Measurements from ENCODE around the gene RET.

The RET gene

DNA sequence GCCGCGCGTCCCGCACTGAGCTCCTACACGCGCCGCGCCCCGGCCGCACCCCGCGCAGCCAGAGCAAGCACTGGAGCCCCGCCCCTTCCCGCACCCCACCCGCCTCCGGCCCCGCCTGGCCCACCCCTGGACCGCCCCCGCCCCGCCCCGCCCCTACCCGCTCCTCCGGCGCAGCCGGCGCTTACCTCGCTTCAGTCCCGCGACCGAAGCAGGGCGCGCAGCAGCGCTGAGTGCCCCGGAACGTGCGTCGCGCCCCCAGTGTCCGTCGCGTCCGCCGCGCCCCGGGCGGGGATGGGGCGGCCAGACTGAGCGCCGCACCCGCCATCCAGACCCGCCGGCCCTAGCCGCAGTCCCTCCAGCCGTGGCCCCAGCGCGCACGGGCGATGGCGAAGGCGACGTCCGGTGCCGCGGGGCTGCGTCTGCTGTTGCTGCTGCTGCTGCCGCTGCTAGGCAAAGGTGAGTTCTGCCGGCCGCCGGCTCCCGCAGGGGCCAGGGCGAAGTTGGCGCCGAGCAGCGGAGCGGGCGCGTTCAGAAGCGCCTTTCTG, at the start of gene RET:
Gene RET (plus strand): TSS at position 194 of the 545 bp plus-strand sequence. CDS start 190 bp downstream, at position 384.
- peak; percentile 58 for DNase-seq (ENCODE audit: low spot score)

DNA sequence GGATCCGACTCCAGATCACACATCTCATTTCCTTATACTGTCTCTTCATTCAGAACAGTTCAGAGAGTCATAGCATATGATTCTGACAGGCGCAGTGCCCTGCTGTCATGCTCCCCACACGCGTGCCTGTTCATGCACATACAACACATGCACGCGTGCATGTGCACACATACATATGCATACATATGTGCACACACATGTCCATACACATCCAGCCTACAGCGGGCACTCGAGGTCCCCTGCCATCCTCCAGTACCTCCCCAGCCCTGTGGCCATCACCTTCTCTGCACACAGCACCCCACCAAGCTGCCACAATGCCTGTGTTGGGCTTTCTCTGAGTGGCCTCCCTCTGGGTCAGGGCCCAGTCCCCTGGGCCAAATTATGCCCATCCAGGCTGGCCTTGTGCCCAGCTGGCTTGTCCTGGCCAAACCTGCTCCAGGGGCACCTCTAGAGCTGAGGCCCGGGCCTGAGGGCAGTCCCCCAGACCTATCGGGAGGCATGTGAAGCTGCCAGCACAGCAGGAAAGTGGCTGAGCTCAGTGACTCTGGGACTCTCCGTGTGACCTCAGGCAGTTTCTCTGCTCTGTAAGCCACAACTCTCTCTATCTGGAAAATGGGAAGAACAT, 49.4 kb upstream of the RET start:
- DNase-seq (ENCODE audit: low spot score), result no peak

DNA sequence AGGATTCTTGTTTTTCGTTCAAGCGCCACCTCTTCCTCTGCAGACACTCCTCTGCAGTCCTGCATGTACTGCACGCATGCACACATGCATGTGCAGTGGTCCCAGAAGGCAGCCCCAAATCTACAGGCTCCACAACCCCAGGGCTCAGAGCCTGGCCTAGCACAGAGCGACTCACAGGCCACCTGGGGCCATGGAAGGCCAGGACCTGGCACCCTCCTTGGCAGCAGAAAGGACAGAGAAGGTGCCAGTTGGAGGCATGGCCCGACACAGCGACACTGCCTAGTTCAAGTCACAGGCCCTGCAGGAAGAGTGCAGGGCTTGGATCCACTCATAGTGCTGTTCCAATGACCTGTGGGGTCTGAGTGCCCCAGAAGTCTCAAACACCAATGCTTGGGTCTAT, 48.7 kb upstream of the RET start:
- no peak for DNase-seq (ENCODE audit: low spot score)

DNA sequence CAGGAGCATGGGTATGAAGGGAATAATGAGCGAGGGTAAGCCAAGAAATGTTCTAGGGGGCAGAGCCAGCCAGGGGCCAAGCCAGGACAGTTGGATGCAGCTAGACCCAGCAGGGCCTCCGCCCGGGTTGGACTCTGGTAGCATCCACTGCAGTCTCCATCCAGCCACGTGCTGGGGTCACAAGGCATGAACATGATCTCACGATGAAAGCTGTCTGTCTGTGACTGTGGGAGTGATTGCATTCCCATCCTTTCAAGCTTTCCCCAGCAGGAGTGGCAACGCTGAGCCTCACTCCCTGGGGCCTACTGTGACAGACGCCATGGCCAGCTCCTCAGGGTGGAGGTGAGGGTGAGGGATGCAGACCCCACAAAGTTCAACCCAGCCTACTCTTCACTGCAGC, 47.8 kb upstream of the RET start:
- no peak for DNase-seq (ENCODE audit: low spot score)

DNA sequence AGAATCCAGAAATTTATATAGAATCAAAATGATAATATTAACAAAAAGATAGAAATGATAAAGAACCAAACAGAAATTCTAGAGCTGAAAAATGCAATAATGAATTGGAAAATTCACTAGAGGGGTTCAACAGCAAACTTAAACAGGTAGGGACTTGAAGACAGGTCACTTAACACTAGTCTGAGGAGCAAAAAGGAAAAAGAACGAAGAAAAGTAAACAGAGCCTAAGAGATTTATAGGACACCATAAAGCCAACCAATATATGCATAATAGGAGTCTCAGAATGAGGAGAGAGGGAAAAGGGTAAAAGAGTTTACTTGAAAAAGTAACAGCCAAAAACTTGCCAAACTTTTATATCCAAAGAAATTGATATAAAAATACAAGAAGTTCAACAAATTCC, 44.3 kb upstream of the RET start:
- DNase-seq (ENCODE audit: low spot score), result no peak

DNA sequence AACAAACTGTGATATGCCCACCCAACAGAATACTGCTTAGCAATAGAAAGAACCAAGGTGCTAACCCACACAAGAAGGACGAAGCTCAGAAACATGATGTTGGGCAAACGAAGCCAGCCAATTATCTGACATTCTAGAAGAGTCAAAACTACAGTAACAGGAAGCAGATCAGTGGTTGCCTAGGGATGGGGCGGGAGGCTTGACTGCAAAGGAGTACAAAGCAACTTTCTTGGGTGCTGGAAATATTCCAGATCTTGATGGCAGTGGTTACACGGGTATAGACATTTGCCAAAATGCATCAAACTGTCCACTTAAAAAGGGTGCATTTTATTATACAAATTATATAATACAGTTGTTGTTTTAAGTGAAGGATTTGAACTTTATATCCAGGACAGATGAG, 41.1 kb upstream of the RET start:
- no peak for DNase-seq (ENCODE audit: low spot score)

DNA sequence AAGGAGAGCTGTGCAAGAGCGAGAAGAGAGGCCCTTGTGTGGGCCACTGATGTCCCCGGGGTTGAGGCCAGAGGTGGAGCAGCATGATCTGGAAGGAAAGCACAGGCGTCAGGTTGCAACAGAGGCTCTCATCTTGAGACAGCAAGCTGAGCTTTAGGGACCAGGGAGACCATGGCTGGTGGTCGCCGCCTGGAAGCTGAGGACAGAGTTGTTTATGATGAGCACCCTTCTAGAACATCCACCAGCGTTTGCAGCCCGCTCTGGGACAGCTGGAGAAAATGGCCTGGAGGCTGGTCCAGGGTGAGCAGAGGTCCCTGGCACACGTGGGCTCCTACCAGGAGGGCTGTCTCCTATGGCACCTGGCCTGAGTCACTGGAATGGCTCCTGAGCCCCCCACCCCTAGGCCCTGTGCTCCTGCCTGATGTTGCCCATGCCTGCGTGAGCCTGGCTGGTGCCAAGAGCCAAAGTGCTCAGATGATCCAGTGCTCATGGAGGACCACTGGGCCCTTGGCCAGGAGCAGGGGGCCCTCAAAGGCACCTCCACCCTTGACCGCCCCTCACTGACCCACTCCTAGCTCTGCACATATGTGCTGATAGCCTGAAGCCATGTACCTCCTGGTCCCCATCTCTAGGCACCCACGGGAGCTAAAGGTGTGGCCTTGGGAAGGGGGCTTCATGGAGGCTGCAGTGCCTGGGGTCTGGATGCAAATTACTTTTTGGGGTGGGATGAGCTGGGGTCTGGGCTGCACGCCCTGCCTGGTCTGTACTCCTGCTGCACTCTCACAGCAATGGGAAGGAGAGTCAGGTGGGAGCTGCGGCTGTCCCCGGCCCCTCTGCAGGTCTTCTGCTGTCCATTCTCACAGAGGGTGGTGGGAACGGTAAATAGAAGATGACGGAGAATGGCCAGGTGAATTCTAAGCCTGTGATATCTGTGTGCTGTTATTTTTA, 40.1 kb upstream of the RET start:
- DNase-seq (ENCODE audit: low spot score), result no peak

DNA sequence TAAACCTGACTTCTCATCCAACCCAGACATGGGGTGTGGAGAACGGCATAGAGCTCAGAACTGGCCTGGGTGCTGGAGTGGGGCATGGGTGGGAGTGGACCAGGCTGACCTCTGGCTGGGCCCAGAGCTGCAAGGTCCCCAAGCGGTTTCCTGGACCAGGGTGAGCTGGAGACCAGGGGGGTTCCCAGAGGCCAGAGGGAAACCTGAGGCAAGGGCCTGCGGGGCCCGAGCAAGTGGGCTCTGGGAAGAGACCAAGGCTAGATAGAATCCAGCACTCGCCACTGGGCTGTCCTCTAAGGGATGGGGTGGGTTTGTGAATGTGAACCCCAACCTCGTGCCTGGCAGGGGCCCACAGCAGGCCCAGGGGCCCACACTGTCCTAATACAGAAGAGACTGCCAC, 39.4 kb upstream of the RET start:
- DNase-seq (ENCODE audit: low spot score), result no peak

DNA sequence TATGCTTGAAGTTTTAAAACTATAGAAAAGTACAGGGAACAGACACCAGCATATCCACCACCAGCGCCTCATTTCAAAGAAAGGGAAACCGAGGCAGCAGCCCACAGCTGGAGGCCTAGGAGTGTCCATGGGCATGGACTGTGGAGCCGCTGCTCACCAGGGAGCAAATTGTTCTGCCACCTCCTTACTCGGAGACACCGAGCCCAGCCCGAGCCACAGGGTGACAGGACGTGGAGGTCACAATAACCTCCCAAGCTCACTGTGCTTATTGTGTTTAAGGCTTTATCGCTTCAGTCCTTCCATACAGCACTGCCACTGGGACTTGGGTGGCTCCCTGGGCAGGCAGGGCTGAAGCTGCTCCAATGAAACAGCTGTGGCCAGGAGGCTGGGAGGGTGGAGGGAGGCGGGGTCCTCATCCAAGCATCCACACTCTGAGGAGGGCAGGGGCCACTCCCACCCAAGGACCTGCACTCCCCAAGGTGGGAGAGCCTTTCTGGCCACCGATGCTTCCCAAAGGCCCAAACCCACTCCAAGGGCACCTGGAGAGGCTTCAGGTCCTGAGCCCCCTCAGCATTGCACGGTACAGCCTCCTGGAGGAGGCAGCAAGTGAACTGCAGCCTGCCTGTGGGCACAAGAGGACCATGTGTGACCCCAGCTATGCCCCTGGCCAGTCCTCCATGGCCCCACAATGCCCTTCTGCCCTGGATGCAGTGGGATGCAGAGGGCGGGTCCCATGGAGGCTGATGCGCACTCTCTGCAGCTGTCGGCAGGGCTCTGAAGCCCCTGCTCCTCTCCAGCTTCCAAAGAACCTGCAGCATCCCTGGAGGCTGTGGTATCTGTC, 38.7 kb upstream of the RET start:
- DNase-seq (ENCODE audit: low spot score), result no peak

DNA sequence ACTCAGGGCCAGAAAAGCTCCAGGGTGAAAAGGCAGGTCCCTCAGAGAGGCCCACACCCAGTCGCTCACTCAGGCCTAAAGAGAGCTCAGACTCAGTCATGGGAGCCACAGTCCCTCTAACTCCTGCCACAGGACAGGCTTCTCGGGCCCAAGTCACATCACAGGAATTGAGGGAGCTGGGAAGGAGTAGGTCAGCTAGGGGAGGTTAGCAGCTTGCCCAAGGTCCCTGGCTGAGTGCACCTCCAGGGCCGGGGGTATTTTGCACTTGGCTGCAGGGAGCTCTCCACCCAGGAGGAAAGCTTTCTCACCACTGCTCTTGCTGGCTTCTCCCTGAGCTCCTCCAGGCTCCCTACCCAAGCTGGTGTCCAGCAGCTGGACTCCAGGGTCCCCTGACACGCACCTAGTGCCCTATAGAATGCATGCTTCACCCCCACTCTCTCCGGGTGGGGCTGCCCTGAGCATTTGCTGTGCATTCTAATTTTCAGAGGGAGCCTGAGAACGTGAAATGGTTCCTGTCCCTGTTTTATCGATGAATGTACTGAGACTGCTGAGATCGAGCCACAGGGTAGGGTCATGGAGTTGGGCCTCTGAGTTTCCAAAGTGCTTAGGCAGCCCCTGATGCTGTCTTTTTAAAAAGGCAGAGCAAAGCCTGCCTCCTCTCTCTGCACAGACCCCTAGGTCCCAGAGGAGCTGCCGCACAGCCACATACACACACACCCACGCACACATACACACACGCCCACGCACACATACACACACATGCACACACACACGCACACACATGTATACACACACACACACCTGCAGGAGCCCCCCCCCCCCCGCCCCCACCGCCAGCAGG, 37.9 kb upstream of the RET start:
- DNase-seq (ENCODE audit: low spot score), result no peak

DNA sequence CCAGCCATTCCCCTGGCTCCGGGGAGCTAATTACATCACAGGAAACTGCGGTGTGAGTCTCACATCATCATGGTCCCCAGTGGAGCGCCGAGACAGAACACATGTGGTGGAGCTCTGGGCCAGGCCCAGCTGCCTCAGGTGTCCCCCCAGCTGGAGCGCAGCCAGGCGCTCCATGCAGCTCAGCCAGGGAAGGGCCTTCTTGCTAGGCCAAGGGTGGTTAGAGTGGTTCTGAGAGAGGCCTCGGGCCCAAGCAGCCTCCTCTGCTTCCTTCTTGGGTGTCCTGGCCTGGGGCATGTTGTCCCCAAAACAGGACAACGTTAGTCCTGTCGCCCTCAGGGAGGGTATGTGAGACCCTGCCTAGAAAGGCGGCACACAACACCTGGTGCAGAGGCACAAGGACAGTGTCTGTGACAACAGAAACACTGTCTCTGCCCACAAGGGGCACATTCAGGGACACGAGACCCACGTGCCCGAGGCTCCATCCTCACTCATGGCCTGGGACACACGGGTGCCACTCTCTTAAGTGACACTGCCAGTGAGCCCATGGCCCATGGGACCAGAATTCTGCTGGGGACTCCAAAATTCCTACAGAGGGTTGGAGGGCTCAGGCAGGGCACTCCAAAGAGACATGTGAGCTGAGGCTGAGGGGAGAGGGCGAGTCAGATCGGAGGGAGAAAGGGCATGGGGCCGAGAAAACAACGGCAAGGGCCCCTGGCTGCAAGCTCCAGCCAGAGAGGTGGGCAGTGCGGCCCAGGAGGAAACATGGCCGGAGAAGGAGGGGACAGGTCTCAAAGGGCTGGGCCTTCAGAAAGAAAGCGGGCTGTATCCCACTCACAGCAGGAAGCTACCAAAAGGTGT, 37.0 kb upstream of the RET start:
- no peak for DNase-seq (ENCODE audit: low spot score)

DNA sequence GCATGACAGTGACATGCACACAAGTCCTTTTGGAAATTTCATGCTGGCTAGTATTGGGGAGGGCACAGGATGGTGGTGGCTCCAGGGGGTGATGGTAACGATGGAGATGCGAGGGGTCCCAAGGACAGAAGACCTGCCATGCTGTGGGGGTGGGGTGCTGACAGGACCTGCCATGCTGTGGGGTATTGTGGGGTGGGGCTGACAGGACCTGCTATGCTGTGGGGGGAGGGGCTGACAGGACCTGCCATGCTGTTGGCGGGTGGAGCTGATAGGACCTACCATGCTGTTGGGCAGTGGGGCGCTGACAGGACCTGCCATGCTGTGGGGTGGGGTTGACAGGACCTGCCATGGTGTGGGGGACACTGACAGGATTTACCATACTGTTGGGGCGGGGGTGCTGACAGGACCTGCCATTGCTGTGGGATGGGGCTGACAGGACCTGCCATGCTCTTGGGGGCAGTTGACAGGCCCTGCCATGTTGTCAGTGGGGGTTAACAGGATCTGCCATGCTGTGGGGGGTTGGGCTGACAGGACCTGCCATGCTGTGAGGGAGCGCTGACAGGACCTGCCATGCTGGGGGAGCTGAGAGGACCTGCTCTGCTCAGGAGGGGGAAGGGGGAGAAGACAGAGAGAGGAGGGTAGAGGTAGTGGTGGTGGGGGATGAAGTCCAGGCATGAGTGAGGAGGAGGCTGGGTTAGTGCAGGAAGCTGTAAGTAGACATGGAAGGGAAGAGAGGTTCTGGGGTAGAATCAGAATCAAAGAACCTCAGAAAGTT, 36.2 kb upstream of the RET start:
- DNase-seq (ENCODE audit: low spot score), result no peak

DNA sequence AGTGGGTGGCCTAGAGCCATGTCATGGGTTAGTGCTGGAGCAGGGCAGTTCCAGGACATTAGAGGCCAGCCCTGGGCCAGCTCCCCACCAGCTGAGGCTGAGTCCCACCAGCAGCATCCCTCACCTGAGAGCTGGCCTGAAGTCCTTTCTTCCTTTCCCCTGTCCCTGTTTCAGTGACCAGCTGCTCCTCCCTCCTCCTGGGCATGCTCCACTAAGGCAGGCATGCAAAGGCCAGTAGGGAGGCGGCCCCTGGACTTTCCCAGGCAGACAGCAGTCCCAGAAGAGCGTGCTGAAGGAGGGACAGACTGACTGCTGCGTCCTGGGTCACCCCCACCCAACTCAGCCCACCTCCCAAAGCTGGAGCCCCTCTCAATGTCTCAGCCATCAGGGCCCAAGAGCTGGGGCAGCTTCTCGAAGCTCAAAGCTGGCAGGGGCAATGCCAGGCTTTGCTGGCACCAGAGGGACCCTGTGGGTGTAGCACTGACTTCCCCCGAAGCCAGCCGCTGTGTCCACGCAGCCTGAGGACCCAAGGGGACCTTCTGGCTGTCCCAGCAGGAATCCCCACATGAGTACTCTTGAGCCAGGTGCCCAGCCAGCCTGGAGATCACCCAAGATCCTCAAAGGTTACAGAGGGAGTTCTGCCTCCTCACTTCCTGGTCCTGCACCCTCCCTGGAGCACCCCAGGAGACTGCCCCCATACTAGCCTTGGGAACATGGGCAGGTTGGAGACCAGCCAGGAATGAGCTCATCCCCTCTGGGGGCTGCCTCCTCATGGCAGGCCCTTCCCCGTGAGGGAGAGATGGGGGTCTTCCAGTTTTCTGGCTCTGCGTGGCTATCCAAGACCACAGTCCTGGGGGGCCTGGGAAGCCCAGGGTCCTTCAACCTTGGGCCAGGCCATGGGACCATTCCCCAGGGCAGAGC, 35.2 kb upstream of the RET start:
- DNase-seq (ENCODE audit: low spot score), result no peak

DNA sequence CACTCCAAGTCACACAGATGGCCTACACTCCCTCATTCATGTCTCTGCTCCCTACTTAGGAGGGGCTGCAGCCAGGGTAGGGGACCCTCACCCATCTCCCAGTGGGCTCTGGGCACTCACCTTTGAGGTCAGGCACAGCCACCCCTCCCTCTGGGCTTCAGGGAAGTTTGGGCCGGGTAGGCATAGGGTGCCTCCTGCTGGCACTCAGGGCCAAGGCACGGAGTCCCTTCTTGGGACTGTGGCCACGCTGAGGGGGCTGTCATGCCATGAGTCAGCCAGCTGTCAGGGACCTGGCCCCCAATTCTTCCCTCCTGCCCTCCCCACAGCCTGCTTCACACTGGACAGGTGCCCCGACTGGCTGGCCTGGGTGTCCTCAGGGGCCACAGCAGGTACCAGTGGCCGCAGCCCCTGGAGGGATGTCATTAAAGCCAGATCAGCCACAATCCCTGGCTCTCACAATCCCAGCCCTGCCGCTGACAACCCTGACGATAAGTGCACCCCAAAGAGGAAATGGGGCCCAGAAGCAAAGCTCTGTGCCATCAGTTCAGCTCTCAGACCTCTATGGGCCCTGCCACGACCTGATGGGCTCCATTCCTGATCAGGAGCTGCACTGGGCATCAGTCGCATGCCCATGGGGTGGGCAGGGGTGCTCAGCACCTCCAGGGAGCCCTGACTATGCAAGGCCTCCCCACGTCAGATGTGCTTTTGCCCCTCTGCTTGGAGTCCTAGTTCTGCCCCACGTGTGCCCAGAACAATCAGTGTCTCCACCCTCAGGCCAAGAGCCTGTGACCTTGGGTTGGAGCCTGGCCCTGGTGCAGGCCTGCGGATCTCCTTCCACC, 34.1 kb upstream of the RET start:
- DNase-seq (ENCODE audit: low spot score), result no peak

DNA sequence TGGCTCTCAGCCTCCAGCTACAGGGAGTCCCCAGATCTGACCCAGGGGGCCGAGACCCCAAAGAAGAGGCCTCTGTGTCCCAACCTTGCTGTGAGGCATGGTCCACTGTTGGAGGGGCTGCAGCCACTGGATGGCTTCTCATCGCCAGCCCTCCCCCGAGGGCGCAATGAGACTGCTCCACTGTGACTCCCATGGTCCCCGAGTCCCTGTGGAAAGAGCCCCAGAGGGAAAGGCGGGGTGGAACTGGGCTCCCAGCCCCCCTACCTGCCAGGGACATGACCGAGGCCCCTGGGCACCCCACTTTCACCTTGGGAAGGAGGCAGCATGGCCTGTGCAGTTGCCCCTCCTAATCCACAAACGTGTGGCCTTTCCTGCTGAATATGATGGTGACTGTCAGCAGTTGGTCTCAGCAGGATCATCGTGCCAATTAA, 33.5 kb upstream of the RET start:
- DNase-seq (ENCODE audit: low spot score), result no peak

DNA sequence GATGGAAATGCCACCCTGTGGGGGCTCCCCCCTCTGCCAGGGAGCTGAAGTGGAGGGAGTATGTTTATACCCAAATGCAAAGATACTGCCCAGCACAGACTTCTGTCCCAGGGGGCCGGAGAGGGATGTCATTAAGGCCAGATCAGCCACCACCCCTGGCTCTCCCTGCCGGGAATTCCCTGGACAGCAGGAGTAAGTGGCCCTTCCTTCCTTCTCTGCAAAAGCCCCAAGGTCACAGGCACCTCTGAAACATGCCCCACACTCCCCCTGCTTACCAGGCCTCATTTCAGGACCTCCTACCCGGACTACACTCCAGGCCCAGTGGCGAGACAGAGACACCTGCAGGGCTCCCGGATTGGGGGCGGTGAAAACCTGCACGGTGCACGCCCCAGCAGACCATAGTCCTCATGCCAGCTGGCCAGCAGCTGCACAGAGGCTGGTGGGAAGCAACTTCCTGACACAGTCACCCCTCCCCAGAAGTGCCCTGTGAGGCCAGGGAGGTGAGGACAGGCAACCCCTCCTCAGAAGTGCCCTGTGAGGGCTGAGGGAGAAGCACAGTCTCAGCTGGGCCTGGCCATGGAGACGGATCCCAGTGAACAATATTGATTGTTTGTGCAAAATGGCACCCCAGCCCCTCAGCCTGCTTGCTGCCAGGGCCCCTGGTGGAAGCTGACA, 33.0 kb upstream of the RET start:
- no peak for DNase-seq (ENCODE audit: low spot score)

DNA sequence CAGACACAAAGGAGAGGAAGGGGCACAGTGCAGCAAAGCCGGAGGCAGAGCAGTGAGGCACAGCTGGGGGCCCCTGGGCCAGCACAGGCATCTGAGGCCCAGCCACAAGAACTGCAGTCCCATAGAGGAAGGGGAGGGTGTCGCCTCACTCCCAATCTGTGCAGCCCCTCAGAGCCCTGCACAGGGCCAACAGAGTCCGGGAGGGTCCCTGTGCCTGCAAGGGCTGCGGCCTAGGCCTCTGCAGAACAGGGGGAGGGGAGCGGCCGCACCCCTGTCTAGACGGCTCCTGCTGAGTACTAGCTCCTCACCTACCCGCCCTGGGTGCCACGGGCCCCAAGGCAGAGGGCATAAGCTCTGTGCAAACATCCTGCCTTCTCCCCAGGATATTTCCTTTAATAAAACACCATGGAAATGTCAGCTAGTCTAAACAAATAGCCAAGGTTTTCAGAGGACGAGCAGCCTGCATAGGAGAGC, 32.4 kb upstream of the RET start:
- DNase-seq (ENCODE audit: low spot score), result no peak
